ENCODE data around the gene BRD4. TPM values are rescaled to one million over a fixed set of nuclear protein-coding genes. Genes with fewer than 3 reads are reported as not detected.

BRD4 gene
- total and polyA plus RNA-seq, 2 donors (not counting 1 experiment from before 2014, with no cell fraction given): 9.9 to 20.1 TPM

GRCh38 chr19:15298847-15299567, 33.3 kb downstream of the BRD4 start:
- H4K20me1 ChIP-seq (ENCODE audit: control insufficient read depth, extremely low read depth, insufficient read depth, low read length): peaks cover 14% of the 10 kb centered on the region
- TF ChIP-seq EZH2 (IDR thresholded peaks at IDR 0.05; ENCODE audit: low read length, missing control alignments) (no peak), CTCF (conservative IDR thresholded peaks at IDR 0.05 in 1 of 2, IDR thresholded peaks at IDR 0.05 in 1 of 2; ENCODE audit: low read depth in 1 of 2, low read length in 2 of 2) (no peak)
- H3K4me2 ChIP-seq (ENCODE audit: extremely low read depth, insufficient read depth, low read length): no peak overlapping the region
- no peaks in the 10 kb centered on the region for H3K27me3 ChIP-seq (ENCODE audit: control insufficient read depth, insufficient read depth, low read length)
- no peak overlapping the region for H3K4me3 ChIP-seq (replicated peaks in 1 of 4; ENCODE audit: control extremely low read depth in 1 of 4, insufficient read depth in 1 of 4, low read depth in 3 of 4, low read length in 4 of 4)
- H3K27ac ChIP-seq (ENCODE audit: insufficient read depth, low read length): peak overlapping the region; percentile 60
- DNase-seq (ENCODE audit: low read depth in 2 of 2): no peak
- peaks cover 93% of the 10 kb centered on the region for H3K79me2 ChIP-seq (ENCODE audit: control insufficient read depth, insufficient read depth, low read length)
- H3K36me3 ChIP-seq (ENCODE audit: control insufficient read depth, insufficient read depth, low read length): no peaks in the 10 kb centered on the region
- H3K9me3 ChIP-seq (ENCODE audit: control insufficient read depth, insufficient read depth, low read depth, low read length): no peaks in the 10 kb centered on the region
- peaks cover 60% of the 10 kb centered on the region for H3K4me1 ChIP-seq (ENCODE audit: control insufficient read depth, extremely low read depth, insufficient read depth, low read length)
- no peak overlapping the region for H3K9ac ChIP-seq (ENCODE audit: insufficient read depth, low read length)
- no peak overlapping the region for H2AFZ ChIP-seq (ENCODE audit: low read length)

- Histone ChIP-seq H3K4me2 (ENCODE audit: extremely low read depth, insufficient read depth, low read length) (peak overlapping the region; percentile 26), H3K4me1 (ENCODE audit: control insufficient read depth, extremely low read depth, insufficient read depth, low read length) (peaks cover 54% of the 10 kb centered on the region)
These were observed 34.7 kb downstream of the BRD4 start for GRCh38 chr19:15297416-15298224.

More at GRCh38 chr19:15297416-15298224, 34.7 kb downstream of the BRD4 start:
- peak; percentile 71 to 86 for DNase-seq (ENCODE audit: low read depth in 2 of 2)
- Histone ChIP-seq H3K27me3 (ENCODE audit: control insufficient read depth, insufficient read depth, low read length) (no peaks in the 10 kb centered on the region), H3K9ac (ENCODE audit: insufficient read depth, low read length) (no peak overlapping the region), H3K79me2 (ENCODE audit: control insufficient read depth, insufficient read depth, low read length) (peaks cover 93% of the 10 kb centered on the region), H3K9me3 (ENCODE audit: control insufficient read depth, insufficient read depth, low read depth, low read length) (no peaks in the 10 kb centered on the region), H3K4me3 (replicated peaks in 1 of 4; ENCODE audit: control extremely low read depth in 1 of 4, insufficient read depth in 1 of 4, low read depth in 3 of 4, low read length in 4 of 4) (no peak overlapping the region), H2AFZ (ENCODE audit: low read length) (no peak overlapping the region), H4K20me1 (ENCODE audit: control insufficient read depth, extremely low read depth, insufficient read depth, low read length) (peaks cover 9% of the 10 kb centered on the region), H3K27ac (ENCODE audit: insufficient read depth, low read length) (peak overlapping the region; percentile 73), H3K36me3 (ENCODE audit: control insufficient read depth, insufficient read depth, low read length) (no peaks in the 10 kb centered on the region)
- peak in 1 of 2 donors; percentile 31 for TF ChIP-seq CTCF (conservative IDR thresholded peaks at IDR 0.05 in 1 of 2, IDR thresholded peaks at IDR 0.05 in 1 of 2; ENCODE audit: low read depth in 1 of 2, low read length in 2 of 2)
- no peak for TF ChIP-seq EZH2 (IDR thresholded peaks at IDR 0.05; ENCODE audit: low read length, missing control alignments)

Data from fibroblast of lung (primary cell).